ENCODE measurements around the gene RAB8A.
"Not testable (repeated sequence)": the region's sequence is repeated elsewhere in the genome, so short reads cannot be mapped to it uniquely, and the experiment has no call there.

RAB8A gene

GRCh38 chr19:16078759-16079707 lies 32.7 kb upstream of the RAB8A start:
- no peak for DNase-seq

- no peak for DNase-seq
Measured at GRCh38 chr19:16084067-16084685, 27.5 kb upstream of the RAB8A start.

- no peak for DNase-seq
Measured at GRCh38 chr19:16085115-16085514, 26.6 kb upstream of the RAB8A start.

GRCh38 chr19:16087404-16087803 lies 24.3 kb upstream of the RAB8A start:
- DNase-seq: not testable (repeated sequence)

- DNase-seq: no peak
Measured at GRCh38 chr19:16087940-16088339, 23.7 kb upstream of the RAB8A start.

GRCh38 chr19:16088351-16089009 lies 23.2 kb upstream of the RAB8A start:
- DNase-seq: no peak

- DNase-seq: no peak
Measured at GRCh38 chr19:16089010-16089846, 22.5 kb upstream of the RAB8A start.

GRCh38 chr19:16091546-16092475 lies 19.9 kb upstream of the RAB8A start:
- no peak for DNase-seq

GRCh38 chr19:16094360-16095070 lies 17.2 kb upstream of the RAB8A start:
- DNase-seq: no peak

GRCh38 chr19:16095071-16095571 lies 16.6 kb upstream of the RAB8A start:
- DNase-seq: no peak

GRCh38 chr19:16096280-16096855 lies 15.3 kb upstream of the RAB8A start:
- DNase-seq: no peak

GRCh38 chr19:16098416-16098768 lies 13.3 kb upstream of the RAB8A start:
- DNase-seq: no peak

- no peak for DNase-seq
Measured at GRCh38 chr19:16098821-16099220, 12.9 kb upstream of the RAB8A start.

- DNase-seq: not testable (repeated sequence)
Measured at GRCh38 chr19:16099314-16099965, 12.2 kb upstream of the RAB8A start.

- no peak for DNase-seq
Measured at GRCh38 chr19:16100524-16100923, 11.2 kb upstream of the RAB8A start.

- no peak for DNase-seq
Measured at GRCh38 chr19:16104722-16105121, 7.0 kb upstream of the RAB8A start.

GRCh38 chr19:16106121-16106520 lies 5.6 kb upstream of the RAB8A start:
- DNase-seq: no peak

GRCh38 chr19:16111909-16112752 lies 442 bp downstream of the RAB8A start:
- DNase-seq: no peak

GRCh38 chr19:16112778-16113177 lies 1.1 kb downstream of the RAB8A start:
- DNase-seq: no peak
